HG03064 (cell line): ENCODE results near the gene C20orf96.
"Not testable (repeated sequence)": the region's sequence is repeated elsewhere in the genome, so short reads cannot be mapped to it uniquely, and the experiment has no call there.

ENCODE experiments used
- ATAC-seq: cut with Tn5 transposase; IDR thresholded peaks from one replicate; pipeline ENCODE4 v1.9.1; 2021; ENCODE audit warnings: low read depth; ENCODE audit not compliant: unreplicated experiment

Gene C20orf96

DNA sequence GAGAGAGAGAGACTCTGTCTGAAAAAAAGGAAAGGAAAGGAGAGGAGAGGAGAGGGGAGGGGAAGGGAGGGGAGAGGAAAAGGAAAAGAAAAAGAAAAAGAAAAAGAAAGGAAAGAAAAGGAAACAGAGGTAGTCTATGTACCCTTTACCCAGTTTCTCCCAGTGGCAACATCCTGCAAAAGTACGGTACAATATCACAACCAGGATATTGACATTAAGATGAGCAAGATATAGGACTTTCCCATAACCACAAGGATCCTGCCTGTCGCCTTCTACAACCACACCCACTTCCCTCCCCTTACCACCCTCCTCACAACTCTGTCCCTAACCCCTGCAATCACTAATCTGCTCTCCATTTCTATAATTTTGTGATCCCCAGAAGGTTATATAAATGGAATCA is 4.0 kb downstream of the C20orf96 start:
- ATAC-seq = no peak

DNA sequence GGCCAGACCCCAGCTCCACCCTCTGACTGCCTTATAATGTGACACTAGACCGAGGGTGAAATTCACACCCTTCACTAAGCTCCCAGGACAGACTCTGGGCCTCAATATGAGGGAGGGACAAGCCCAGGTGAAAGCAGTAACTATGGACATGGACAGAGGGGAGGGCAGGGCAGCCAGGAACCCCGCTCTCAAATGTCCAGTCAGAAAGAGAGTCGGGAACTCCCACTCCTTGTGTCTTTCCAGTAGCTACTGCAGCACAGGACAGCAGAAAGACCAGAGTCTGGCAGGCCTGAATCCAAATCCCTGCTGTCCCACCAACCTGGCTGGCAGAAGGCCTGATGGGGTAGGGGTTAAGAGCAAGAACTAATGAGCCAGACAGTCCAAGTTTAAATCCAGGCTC is 6.4 kb downstream of the C20orf96 start:
- no peak for ATAC-seq

DNA sequence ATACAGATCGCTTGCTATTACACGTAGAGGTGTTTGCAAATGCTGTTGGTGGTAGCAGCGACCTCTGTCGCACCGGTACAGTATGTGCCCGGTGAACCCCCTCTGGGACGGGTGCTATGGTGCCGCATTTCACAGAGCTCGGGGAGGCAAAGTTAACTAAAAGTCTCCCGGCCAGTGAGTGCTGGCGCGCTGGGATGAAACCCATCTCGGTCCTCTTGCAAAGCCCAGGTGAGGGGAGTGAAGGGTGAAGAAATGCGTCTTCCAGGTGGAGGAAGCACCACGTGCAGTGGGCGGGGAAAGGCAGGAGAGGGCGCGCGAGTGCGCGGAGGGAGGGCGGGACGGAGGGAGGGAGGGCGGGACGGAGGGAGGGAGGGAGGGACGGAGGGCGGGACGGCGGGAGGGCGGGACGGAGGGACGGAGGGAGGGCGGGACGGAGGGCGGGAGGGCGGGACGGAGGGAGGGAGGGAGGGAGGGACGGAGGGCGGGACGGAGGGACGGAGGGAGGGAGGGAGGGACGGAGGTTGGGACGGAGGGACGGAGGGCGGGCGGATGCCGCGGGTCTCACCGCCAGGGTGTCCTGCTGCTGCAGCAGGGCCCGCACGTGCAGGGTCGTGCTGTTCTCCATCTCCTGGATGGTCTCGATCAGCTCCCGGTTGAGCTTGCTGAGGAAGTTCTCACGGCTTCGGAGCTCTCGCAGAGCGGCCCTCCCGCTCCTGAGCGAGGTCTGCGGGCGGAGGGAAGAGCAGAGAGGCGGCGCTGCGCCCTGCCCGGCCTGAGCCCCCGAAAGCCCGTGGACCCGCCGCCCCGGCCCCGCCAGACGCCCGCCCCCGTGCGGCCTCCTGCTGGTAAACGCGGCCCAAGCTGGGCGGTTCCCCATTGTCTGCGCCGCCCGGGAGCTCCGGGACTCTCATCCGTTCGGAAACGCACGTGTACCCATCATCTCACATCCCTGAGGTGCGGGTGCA is 11.7 kb downstream of the C20orf96 start:
- ATAC-seq = no peak

DNA sequence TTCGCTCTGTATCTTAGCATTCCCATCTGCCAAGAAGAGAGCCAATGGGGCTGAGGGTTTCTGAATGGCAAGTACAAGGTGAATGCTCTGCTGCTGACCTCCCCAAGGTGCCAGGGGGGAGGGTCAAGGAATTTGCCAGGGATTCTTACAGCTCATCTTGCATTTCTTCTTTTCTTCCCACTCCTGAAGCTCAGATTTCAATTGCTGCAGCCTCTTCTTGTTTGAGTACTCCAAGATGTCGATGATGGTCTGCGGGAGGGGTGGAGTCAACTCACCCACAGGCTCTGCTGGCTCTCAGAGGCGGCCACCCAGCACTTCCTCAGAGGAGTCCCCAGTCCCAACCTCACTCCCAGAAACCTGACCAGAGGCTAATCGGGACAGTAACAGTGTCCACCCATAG is 12.4 kb downstream of the C20orf96 start:
- ATAC-seq = no peak

- ATAC-seq = no peak
Measured at GRCh38 chr20:277496-277781, 13.1 kb downstream of the C20orf96 start.

GRCh38 chr20:276620-277495 is 13.7 kb downstream of the C20orf96 start:
- ATAC-seq = no peak

DNA sequence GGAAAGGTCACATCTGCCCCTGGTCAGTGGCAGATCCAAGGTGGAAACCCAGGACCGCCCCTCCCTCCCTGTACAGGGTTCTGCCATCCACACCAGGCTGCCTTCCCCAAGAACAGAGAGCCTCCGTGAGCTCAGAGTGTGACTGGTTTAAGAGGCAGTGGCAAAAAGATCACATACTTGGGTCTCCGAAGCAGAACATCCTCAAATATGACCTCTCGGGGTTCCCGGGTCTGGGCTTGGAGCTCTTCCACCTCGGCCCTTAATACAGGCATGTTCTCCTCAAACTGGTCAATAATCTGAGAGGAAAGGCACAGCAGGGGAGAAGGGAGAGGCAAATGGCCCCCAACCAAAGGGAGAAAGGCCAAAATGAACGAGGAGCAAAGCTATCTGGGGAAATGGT is 14.8 kb downstream of the C20orf96 start:
- no peak for ATAC-seq

GRCh38 chr20:273884-274283 is 16.7 kb downstream of the C20orf96 start:
- no peak for ATAC-seq

DNA sequence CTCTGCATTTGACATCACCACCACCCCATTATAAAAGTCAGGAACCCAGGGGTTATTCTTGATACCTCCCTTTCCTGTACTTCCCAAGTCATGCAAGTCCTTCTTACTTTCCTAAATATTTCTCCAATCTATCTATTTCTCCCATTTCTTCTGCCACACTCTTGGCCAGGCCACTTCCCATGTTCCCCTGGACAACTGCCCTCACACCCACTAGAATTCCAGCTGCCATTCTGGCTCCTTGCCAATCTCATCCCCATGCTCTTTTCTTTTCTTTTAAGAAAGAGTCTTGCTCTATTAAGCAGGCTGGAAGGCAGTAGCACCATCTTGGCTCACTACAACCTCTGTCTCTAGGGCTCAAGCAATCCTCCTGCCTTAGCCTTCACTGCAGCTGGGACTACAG is 17.8 kb downstream of the C20orf96 start:
- no peak for ATAC-seq

GRCh38 chr20:271528-271927 is 19.0 kb downstream of the C20orf96 start:
- ATAC-seq = no peak

DNA sequence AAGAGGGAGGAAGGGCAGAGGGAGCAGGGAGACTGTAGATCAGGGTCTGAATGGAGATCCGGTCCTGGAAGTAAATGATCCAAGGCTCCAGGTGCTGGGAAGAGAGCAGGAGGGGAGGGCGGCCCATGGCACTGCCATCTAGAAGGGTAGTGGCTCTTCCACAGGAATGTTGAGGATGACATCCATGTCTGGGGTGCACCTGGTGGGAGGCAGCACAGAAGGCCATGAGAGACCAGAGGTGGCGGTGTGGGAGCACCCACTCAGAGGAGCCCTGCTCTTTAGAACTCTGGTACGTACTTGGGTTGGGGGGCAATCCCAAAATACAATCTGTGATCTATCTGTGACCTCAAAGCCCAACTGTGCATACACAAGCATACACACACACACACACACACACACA is 19.5 kb downstream of the C20orf96 start:
- ATAC-seq = no peak

DNA sequence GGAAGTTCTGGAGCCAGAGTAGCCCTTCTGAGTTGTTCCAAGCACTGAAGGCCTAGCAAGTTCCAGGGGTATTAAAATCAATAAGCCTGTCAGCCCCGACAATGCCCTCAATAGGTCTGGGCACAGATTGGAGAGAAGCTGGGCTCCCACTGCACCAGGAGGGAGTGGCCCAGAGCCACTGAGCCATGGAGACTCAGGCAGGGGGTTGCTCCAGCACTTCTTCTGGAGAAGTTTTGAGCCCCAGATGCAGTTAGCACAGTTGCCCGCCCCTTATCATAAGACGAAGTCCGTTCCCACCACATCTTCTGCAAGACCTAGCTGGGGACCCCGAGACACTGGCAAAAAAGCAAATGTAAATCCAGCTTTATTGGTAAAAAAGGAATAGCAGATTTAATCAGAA is 20.0 kb downstream of the C20orf96 start:
- ATAC-seq = no peak

DNA sequence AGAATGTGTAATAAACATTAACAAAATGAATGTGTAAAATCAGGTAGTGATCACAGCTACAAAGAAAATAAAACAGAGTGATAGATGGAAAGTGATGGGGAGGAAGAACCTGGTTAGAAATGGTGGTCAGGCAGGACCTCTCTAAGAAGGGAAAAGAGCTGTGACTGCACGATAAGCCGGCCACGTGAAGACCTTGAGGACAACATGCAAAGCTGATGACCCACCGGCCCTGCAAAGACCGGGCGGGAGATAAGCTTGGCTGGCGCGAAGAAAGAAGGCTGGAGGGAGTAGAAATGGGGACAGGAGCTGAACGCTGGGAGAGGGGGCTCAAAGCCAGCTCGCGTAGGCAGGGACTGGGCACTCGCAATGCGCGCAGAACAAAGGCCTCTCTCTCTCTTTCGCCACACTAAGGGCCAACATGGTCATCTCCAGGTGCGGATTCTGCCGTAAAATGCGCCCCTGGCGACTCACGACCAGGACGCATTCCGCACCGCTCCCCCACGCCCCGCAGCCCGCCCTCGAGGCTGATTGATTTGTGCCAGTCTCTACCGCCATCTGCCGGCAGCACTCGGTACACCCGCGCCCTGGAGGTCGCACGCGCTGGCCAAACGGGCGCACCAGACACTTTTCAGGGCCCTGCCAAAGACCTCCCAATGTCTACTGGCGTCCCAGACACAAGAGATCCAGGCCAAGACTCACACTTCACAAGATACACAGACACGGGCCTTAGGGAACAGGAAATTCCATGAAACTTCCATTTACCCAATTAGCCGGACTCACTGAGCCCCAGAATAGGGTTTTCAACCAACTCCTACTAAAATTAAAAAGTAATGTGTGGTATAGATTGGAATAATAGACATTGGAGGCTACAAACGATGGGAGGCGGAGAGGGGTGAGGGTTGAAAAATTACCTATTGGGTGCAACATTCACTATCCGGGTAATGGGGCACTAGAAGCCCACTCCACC is 23.7 kb downstream of the C20orf96 start:
- ATAC-seq = peak; percentile 75

DNA sequence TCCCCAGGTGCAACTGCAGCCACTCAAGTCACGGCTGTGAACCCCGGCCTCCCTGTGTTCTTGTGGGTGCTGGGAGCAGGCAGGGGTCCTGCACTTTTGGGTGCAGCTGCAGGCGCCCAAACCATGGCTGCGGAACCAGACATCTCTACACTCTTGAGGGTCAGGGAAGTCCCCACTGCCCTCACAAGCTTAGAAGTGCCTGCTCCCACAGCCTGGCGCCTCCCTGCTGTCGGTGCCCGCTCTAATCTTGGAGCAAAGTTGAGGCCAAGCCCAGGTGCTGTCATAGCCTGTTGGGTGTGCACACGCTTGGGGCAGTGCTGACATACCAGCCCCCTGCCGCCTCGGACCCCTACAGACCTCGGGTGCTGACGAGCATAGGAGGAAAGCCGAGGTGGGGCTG is 26.8 kb downstream of the C20orf96 start:
- no peak for ATAC-seq

- ATAC-seq = no peak
Measured at GRCh38 chr20:259981-260380, 30.6 kb downstream of the C20orf96 start.

DNA sequence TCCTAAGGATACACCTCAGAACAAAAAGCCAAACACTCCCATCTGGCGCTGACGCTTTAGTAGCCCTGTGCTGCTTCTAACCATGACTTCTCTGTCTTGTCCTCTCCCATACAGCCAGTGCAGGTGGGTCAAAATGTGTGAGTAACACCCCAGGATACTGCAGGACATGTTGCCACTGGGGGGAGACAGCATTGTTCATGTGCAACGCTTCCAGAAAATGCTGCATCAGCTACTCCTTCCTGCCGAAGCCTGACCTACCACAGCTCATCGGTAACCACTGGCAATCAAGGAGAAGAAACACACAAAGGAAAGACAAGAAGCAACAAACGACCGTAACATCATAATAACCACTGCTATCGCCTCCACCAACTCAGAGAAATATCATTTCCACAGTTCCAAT is 31.6 kb downstream of the C20orf96 start:
- no peak for ATAC-seq

- ATAC-seq = no peak
Measured at GRCh38 chr20:258269-258858, 32.2 kb downstream of the C20orf96 start.

GRCh38 chr20:257419-257818 is 33.1 kb downstream of the C20orf96 start, which contains the start of gene DEFB132:
Gene DEFB132 (plus strand): TSS chr20:257724. CDS start chr20:257779, 55 bp downstream.
- ATAC-seq = no peak

DNA sequence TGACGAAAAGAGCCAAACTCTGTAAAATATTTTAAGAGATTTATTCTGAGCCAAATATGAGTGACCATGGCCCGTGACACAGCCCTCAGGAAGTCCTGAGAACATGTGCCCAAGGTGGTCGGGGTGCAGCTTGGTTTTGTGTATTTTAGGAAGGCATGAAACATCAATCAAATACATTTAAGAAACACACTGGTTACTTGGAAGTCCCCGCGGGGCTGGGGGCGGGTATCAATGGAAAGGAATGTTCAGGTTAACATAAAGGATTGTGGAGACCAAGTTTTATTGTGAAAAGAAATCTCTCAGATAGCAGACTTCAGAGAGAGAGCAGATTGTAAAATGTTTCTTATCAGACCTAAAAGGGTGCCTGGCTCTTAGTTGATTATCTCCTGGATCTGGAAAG is 37.1 kb downstream of the C20orf96 start:
- not testable (repeated sequence) for ATAC-seq

- no peak for ATAC-seq
Measured at GRCh38 chr20:252801-253200, 37.7 kb downstream of the C20orf96 start.
